ENCODE results near the gene CCBE1.
"Not testable (repeated sequence)": the region's sequence is repeated elsewhere in the genome, so short reads cannot be mapped to it uniquely, and the experiment has no call there.

CCBE1 gene

DNA sequence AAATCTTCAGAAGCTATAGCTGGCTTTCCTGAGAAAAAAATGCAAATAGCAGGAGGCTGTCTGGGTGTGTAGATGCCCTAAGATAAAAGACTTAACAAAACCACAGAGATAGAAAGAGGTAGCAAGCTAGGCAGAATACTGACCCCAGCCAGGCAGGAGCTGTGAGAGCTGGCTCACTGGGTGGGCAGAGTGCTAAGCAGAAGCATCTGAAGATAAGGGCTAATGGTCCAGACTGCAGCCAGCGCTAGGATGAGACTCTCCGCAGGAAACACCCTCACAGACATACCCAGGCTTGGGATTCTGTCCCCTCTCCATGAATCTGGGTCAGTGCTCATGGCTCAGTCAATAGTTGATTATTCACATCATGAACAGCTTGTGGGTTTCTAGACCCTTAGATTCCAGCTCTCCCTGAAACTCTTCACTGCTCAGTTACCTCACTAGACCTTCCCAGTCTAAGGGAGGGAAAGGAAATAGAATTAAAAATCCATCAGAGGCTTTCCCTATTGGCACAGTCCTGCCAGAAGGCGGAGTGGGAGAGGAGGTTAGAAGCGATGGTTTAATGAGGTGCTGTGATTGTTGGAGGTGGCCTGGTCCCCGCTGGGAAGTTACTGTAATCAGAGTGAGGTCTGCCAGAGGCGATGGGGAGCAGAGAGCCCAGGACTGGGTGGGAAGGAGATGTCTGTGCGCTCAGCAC is 21.4 kb upstream of the CCBE1 start:
- no peak for DNase-seq (ENCODE audit: extremely low spot score)
- ChIA-PET CTCF (interaction anchor here (1.4 kb wide), 1 partner anchor 22 kb away, joined by 7 read pairs; the partner anchor contains the start of gene CCBE1), POLR2A (no interaction called here)
- TF ChIP-seq HDGF (IDR thresholded peaks at IDR 0.05; ENCODE audit: borderline replicate concordance) = no peak
- TF ChIP-seq FOXK2 (IDR thresholded peaks at IDR 0.05) = no peak
- no peak for TF ChIP-seq ELF4 (IDR thresholded peaks at IDR 0.05)
- TF ChIP-seq FOXA1 (IDR thresholded peaks at IDR 0.05) = no peak

DNA sequence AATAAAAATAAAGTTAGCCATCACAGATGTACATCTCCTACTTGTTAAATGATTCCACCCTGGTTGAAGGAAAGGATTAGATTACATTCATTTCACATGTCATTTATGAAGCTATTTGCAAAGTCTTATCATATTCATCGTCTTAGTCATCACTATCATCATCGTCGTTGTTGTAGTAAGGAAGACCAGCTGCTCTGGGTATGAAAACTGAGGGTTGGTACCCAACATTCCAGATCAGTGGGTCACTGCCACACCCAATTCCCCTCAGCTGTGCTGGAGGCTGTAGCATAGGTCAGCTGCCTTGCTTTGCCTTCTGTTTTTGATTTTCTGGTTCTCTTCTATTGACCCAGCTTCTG is 20.9 kb upstream of the CCBE1 start:
- ChIA-PET CTCF (interaction anchor here (1.4 kb wide), 1 partner anchor 21 kb away, joined by 7 read pairs; the partner anchor contains the start of gene CCBE1), POLR2A (no interaction called here)
- no peak for DNase-seq (ENCODE audit: extremely low spot score)
- TF ChIP-seq FOXK2 (IDR thresholded peaks at IDR 0.05) (no peak), FOXA1 (IDR thresholded peaks at IDR 0.05) (no peak), ARNT (IDR thresholded peaks at IDR 0.05) (no peak), ZNF384 (IDR thresholded peaks at IDR 0.05) (no peak), L3MBTL2 (conservative IDR thresholded peaks at IDR 0.05) (no peak), CTBP1 (IDR thresholded peaks at IDR 0.05; ENCODE audit: borderline replicate concordance) (no peak), BHLHE40 (IDR thresholded peaks at IDR 0.05; ENCODE audit: borderline replicate concordance) (no peak), LEF1 (IDR thresholded peaks at IDR 0.05; ENCODE audit: borderline replicate concordance) (no peak), ELF4 (IDR thresholded peaks at IDR 0.05) (no peak)
- TF ChIP-seq, protein P1, sequence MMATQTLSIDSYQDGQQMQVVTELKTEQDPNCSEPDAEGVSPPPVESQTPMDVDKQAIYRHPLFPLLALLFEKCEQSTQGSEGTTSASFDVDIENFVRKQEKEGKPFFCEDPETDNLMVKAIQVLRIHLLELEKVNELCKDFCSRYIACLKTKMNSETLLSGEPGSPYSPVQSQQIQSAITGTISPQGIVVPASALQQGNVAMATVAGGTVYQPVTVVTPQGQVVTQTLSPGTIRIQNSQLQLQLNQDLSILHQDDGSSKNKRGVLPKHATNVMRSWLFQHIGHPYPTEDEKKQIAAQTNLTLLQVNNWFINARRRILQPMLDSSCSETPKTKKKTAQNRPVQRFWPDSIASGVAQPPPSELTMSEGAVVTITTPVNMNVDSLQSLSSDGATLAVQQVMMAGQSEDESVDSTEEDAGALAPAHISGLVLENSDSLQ (IDR thresholded peaks at IDR 0.05) = no peak

GRCh38 chr18:59717291-59717690 is 20.1 kb upstream of the CCBE1 start:
- TF ChIP-seq ARNT (IDR thresholded peaks at IDR 0.05) (no peak), ELF4 (IDR thresholded peaks at IDR 0.05) (no peak), L3MBTL2 (conservative IDR thresholded peaks at IDR 0.05) (no peak), FOXM1 (IDR thresholded peaks at IDR 0.05; ENCODE audit: borderline replicate concordance) (no peak), ZNF384 (IDR thresholded peaks at IDR 0.05) (no peak), FOXA1 (IDR thresholded peaks at IDR 0.05) (no peak), CTBP1 (IDR thresholded peaks at IDR 0.05; ENCODE audit: borderline replicate concordance) (no peak), BHLHE40 (IDR thresholded peaks at IDR 0.05; ENCODE audit: borderline replicate concordance) (no peak), TARDBP (IDR thresholded peaks at IDR 0.05) (no peak), HDGF (IDR thresholded peaks at IDR 0.05; ENCODE audit: borderline replicate concordance) (no peak), FOXK2 (IDR thresholded peaks at IDR 0.05) (no peak), NFRKB (IDR thresholded peaks at IDR 0.05) (no peak), LEF1 (IDR thresholded peaks at IDR 0.05; ENCODE audit: borderline replicate concordance) (no peak), SP1 (IDR thresholded peaks at IDR 0.05) (no peak), SUZ12 (IDR thresholded peaks at IDR 0.05) (no peak)
- TF ChIP-seq, protein P1 (IDR thresholded peaks at IDR 0.05) = no peak
- no peak for DNase-seq (ENCODE audit: extremely low spot score)
- CTCF ChIA-PET = no interaction called here
- POLR2A ChIA-PET = no interaction called here

DNA sequence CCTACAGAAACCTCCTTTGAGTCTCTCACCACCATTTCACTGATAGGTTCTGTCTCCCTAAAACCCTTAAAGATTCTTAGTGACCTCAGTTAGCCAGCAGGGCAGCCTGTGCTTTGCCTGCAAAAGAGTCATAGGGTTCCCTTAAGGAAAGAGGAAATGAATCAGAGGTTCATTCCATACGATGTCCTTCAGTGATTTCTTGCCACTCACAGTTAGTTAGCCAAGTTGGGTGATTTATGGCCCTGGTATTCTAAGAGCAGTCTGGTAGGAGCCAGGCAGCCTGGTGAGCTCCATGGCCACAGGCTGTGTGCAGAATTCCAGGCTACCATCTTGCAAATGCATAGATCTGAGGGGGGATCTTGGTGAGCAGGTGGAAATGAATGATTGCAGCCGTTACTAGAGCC is 18.7 kb upstream of the CCBE1 start:
- ChIA-PET POLR2A (no interaction called here), CTCF (no interaction called here)
- TF ChIP-seq L3MBTL2 (conservative IDR thresholded peaks at IDR 0.05) (no peak), LEF1 (IDR thresholded peaks at IDR 0.05; ENCODE audit: borderline replicate concordance) (no peak), ZNF384 (IDR thresholded peaks at IDR 0.05) (no peak), CTBP1 (IDR thresholded peaks at IDR 0.05; ENCODE audit: borderline replicate concordance) (no peak), SUZ12 (IDR thresholded peaks at IDR 0.05) (no peak), SP1 (IDR thresholded peaks at IDR 0.05) (no peak), FOXM1 (IDR thresholded peaks at IDR 0.05; ENCODE audit: borderline replicate concordance) (no peak), TARDBP (IDR thresholded peaks at IDR 0.05) (no peak), NFRKB (IDR thresholded peaks at IDR 0.05) (no peak), ARNT (IDR thresholded peaks at IDR 0.05) (no peak), FOXA1 (IDR thresholded peaks at IDR 0.05) (no peak), ELF4 (IDR thresholded peaks at IDR 0.05) (no peak), HDGF (IDR thresholded peaks at IDR 0.05; ENCODE audit: borderline replicate concordance) (no peak), BHLHE40 (IDR thresholded peaks at IDR 0.05; ENCODE audit: borderline replicate concordance) (no peak), FOXK2 (IDR thresholded peaks at IDR 0.05) (no peak)
- TF ChIP-seq, protein P1 (IDR thresholded peaks at IDR 0.05) = no peak
- no peak for DNase-seq (ENCODE audit: extremely low spot score)

- ChIA-PET CTCF (no interaction called here), POLR2A (no interaction called here)
- TF ChIP-seq FOXA1 (IDR thresholded peaks at IDR 0.05) = no peak
- TF ChIP-seq TARDBP (IDR thresholded peaks at IDR 0.05) = no peak
- no peak for TF ChIP-seq SUZ12 (IDR thresholded peaks at IDR 0.05)
- TF ChIP-seq HDGF (IDR thresholded peaks at IDR 0.05; ENCODE audit: borderline replicate concordance) = no peak
- no peak for TF ChIP-seq ARNT (IDR thresholded peaks at IDR 0.05)
- no peak for TF ChIP-seq FOXK2 (IDR thresholded peaks at IDR 0.05)
- TF ChIP-seq L3MBTL2 (conservative IDR thresholded peaks at IDR 0.05) = no peak
- TF ChIP-seq, protein P1 (IDR thresholded peaks at IDR 0.05) = no peak
- no peak for TF ChIP-seq FOXM1 (IDR thresholded peaks at IDR 0.05; ENCODE audit: borderline replicate concordance)
- DNase-seq (ENCODE audit: extremely low spot score) = no peak
Measured at GRCh38 chr18:59715445-59715844, 18.2 kb upstream of the CCBE1 start.

- DNase-seq (ENCODE audit: extremely low spot score); POLR2A ChIA-PET: not testable (repeated sequence)
- CTCF ChIA-PET = interaction anchor here (1.1 kb wide), 1 partner anchor 17 kb away, joined by 4 read pairs; the partner anchor contains the start of gene CCBE1
Measured at GRCh38 chr18:59714096-59714495, 16.9 kb upstream of the CCBE1 start.

All from HEK293T (cell line).